OCI-LY7 (cell line): ENCODE data around the gene CRAMP1. TPM values are rescaled to one million over a fixed set of nuclear protein-coding genes. Genes with fewer than 3 reads are reported as not detected.

ENCODE experiments used
- BruUV-seq: library from RNA; stranded (reverse); fragments of 400-500 nt; replicated peaks from 2 replicates; lab custom pipeline; 2021; lab: Mats Ljungman, UMichigan
- CTCF ChIA-PET: fragments of 300-600 bp; sonication (Branson Sonifier 250); formaldehyde crosslinking; loops from one replicate; lab custom pipeline; 2022; ENCODE audit warnings: antibody characterized with exemption; ENCODE audit not compliant: unreplicated experiment; lab: Charles Lee
- POLR2A ChIA-PET: fragments of 300-600 bp; sonication (Branson Sonifier 250); formaldehyde crosslinking; loops from one replicate; lab custom pipeline; 2022; ENCODE audit warnings: antibody characterized with exemption; lab: Charles Lee
- DNase-seq: peaks from one replicate; pipeline ENCODE4 v3.0.0-alpha.2; 2015; ENCODE audit warnings: low spot score
- H2AFZ ChIP-seq: fragments of 200-600 bp; sonication (generic), shearing (Covaris generic); 2 replicates; pipeline ENCODE4 v1.6.1; 2014; ENCODE audit warnings: mild to moderate bottlenecking, antibody characterized with exemption, low read length, moderate library complexity
- H3K27ac ChIP-seq: fragments of 200-600 bp; sonication (generic); 2 replicates; pipeline ENCODE4 v1.5.1; 2014; ENCODE audit warnings: mixed run types, low read depth, mild to moderate bottlenecking, moderate library complexity, low read length, inconsistent platforms; ENCODE audit not compliant: poor library complexity, severe bottlenecking
- H3K36me3 ChIP-seq: fragments of 200-600 bp; sonication (generic); 2 replicates; pipeline ENCODE4 v1.6.1; 2014; ENCODE audit warnings: mild to moderate bottlenecking, antibody characterized with exemption, low read length, moderate library complexity, mixed read lengths; ENCODE audit not compliant: insufficient read depth
- H3K4me1 ChIP-seq: fragments of 200-600 bp; sonication (generic); 2 replicates; pipeline ENCODE4 v1.5.1; 2014; ENCODE audit warnings: mild to moderate bottlenecking, low read length; ENCODE audit not compliant: insufficient read depth, poor library complexity, severe bottlenecking
- H3K4me2 ChIP-seq: fragments of 200-600 bp; sonication (generic); 2 replicates; pipeline ENCODE4 v1.6.1; 2014; ENCODE audit warnings: mild to moderate bottlenecking, low read length
- H3K4me3 ChIP-seq: fragments of 200-600 bp; sonication (generic); 2 replicates; pipeline ENCODE4 v1.5.1; 2014; ENCODE audit warnings: mild to moderate bottlenecking, low read depth, low read length; ENCODE audit not compliant: poor library complexity, severe bottlenecking
- H3K79me2 ChIP-seq: fragments of 200-600 bp; sonication (generic); 2 replicates; pipeline ENCODE4 v1.6.1; 2016; ENCODE audit warnings: low read depth, mild to moderate bottlenecking, low read length, moderate library complexity, mixed read lengths; ENCODE audit not compliant: insufficient read depth
- H3K9me2 ChIP-seq: fragments of 200-600 bp; sonication (generic); 2 replicates; pipeline ENCODE4 v1.6.1; 2016; ENCODE audit warnings: mild to moderate bottlenecking, low read length, mixed read lengths; ENCODE audit not compliant: insufficient read depth
- H3K9me3 ChIP-seq: fragments of 200-600 bp; sonication (generic); 2 replicates; pipeline ENCODE4 v1.6.1; 2014; ENCODE audit warnings: mild to moderate bottlenecking, mixed run types, low read length, mixed read lengths
- H4K20me1 ChIP-seq: fragments of 200-600 bp; sonication (generic); 2 replicates; pipeline ENCODE4 v1.6.1; 2014; ENCODE audit warnings: mild to moderate bottlenecking, antibody characterized with exemption, low read length, moderate library complexity, mixed read lengths; ENCODE audit not compliant: insufficient read depth
- CTCF ChIP-seq: fragments of 200-600 bp; sonication (generic); conservative IDR thresholded peaks from 2 replicates; pipeline ENCODE4 v1.5.1; 2014; ENCODE audit warnings: mild to moderate bottlenecking, antibody characterized with exemption, low read length, moderate library complexity, mixed read lengths
- EZH2phosphoT487 ChIP-seq: fragments of 200-600 bp; sonication (generic); IDR thresholded peaks from 2 replicates; pipeline ENCODE4 v1.6.1; 2018; ENCODE audit warnings: low read depth, borderline replicate concordance, mild to moderate bottlenecking, mixed run types, antibody characterized with exemption, low read length, moderate library complexity, mixed read lengths
- intact Hi-C: fragments of 100-400 bp; cut with micrococcal nuclease; formaldehyde crosslinking; loops from one replicate; pipeline ENCODE4 v1.10.0; 2022; ENCODE audit not compliant: unreplicated experiment
- total RNA-seq, 2 experiments: library from RNA; depleted of rRNA in 1 of 2; stranded (reverse); fragments of >200 nt in 1 of 2; shearing (Covaris generic) in 1 of 2; gene quantifications; 2 replicates each; pipeline ENCODE4 v1.2.3, GENCODE V29; 2014 to 2022

CRAMP1 gene
- total RNA-seq, 2 experiments from 2014 or later, result 10.5 to 33.6 TPM

GRCh38 chr16:1632638-1632970 is 20.4 kb downstream of the CRAMP1 start:
- H3K36me3 ChIP-seq, result peaks cover 77% of the 10 kb centered on the region

GRCh38 chr16:1633310-1633709 is 21.1 kb downstream of the CRAMP1 start:
- Histone ChIP-seq H2AFZ (no peak overlapping the region), H3K9me3 (no peaks in the 10 kb centered on the region), H3K36me3 (peaks cover 81% of the 10 kb centered on the region), H3K4me3 (no peak overlapping the region), H3K9me2 (no peaks in the 10 kb centered on the region), H3K79me2 (no peaks in the 10 kb centered on the region), H3K4me2 (no peak overlapping the region), H4K20me1 (no peaks in the 10 kb centered on the region), H3K4me1 (no peaks in the 10 kb centered on the region), H3K27ac (no peak overlapping the region)
- no TSS peak for BruUV-seq
- ChIA-PET POLR2A (interaction anchor here (0.5 kb wide), 1 partner anchor 388 kb away, joined by 3 read pairs; no protein-coding TSS in a partner anchor), CTCF (no interaction called here)
- DNase-seq, result no peak
- no peak for TF ChIP-seq EZH2phosphoT487
- TF ChIP-seq CTCF, result no peak
- intact Hi-C loops, result no loop called here

More at GRCh38 chr16:1632638-1632970, 20.4 kb downstream of the CRAMP1 start:
- no peaks in the 10 kb centered on the region for H3K9me2 ChIP-seq
- H3K79me2 ChIP-seq, result no peaks in the 10 kb centered on the region
- POLR2A ChIA-PET, result no interaction called here
- H3K9me3 ChIP-seq, result no peaks in the 10 kb centered on the region
- no peaks in the 10 kb centered on the region for H3K4me1 ChIP-seq
- H4K20me1 ChIP-seq, result no peaks in the 10 kb centered on the region
- DNase-seq, result no peak
- TF ChIP-seq EZH2phosphoT487 (no peak), CTCF (no peak)
- H3K4me3 ChIP-seq, result no peak overlapping the region
- no peak overlapping the region for H2AFZ ChIP-seq
- H3K27ac ChIP-seq, result no peak overlapping the region
- intact Hi-C loops, result no loop called here
- CTCF ChIA-PET, result no interaction called here
- H3K4me2 ChIP-seq, result no peak overlapping the region
- BruUV-seq, result no TSS peak

GRCh38 chr16:1634541-1634940 is 22.4 kb downstream of the CRAMP1 start:
- POLR2A ChIA-PET, result no interaction called here
- Histone ChIP-seq H3K79me2 (no peaks in the 10 kb centered on the region), H3K4me1 (no peaks in the 10 kb centered on the region), H3K36me3 (peaks cover 81% of the 10 kb centered on the region), H3K4me2 (no peak overlapping the region), H2AFZ (no peak overlapping the region), H4K20me1 (no peaks in the 10 kb centered on the region), H3K9me3 (no peaks in the 10 kb centered on the region), H3K4me3 (no peak overlapping the region), H3K27ac (no peak overlapping the region), H3K9me2 (no peaks in the 10 kb centered on the region)
- BruUV-seq, result no TSS peak
- intact Hi-C loops, result no loop called here
- TF ChIP-seq EZH2phosphoT487 (no peak), CTCF (no peak)
- CTCF ChIA-PET, result no interaction called here
- no peak for DNase-seq
